Small intestine (tissue), 7 donors: ENCODE results near the gene RNF149. TPM values are rescaled to one million over a fixed set of nuclear protein-coding genes. Genes with fewer than 3 reads are reported as not detected.
"Not testable (repeated sequence)": the region's sequence is repeated elsewhere in the genome, so short reads cannot be mapped to it uniquely, and the experiment has no call there.

ENCODE experiments used
- DNase-seq, 2 donors: peaks; one replicate each; pipeline versions ENCODE4 v3.0.0 to v3.0.0-alpha.2; 2013
- FAIRE-seq: peaks from 2 replicates; lab custom pipeline; 2012; peaks lifted over from hg19 to GRCh38; lab: Jason Lieb, UNC
- H3K27ac ChIP-seq, 3 donors: one replicate each; pipeline ENCODE4 v1.5.1; 2013; ENCODE audit warnings: low read length in 2 of 3, mild to moderate bottlenecking in 2 of 3, control low read depth in 1 of 3, inconsistent platforms in 1 of 3, low read depth in 1 of 3, moderate library complexity in 1 of 3
- H3K27me3 ChIP-seq, 3 donors: one replicate each; pipeline ENCODE4 v1.6.1; 2013; ENCODE audit warnings: low read length in 3 of 3, inconsistent platforms in 1 of 3; ENCODE audit not compliant: control insufficient read depth in 3 of 3, insufficient read depth in 3 of 3
- H3K36me3 ChIP-seq, 3 donors: one replicate each; pipeline ENCODE4 v1.6.1; 2013; ENCODE audit warnings: low read length in 3 of 3, inconsistent platforms in 1 of 3, low read depth in 1 of 3, mild to moderate bottlenecking in 1 of 3, moderate library complexity in 1 of 3; ENCODE audit not compliant: control insufficient read depth in 3 of 3, insufficient read depth in 2 of 3
- H3K4me1 ChIP-seq, 3 donors: one replicate each; pipeline ENCODE4 v1.6.1; 2013; ENCODE audit warnings: low read length in 2 of 3, inconsistent platforms in 1 of 3, low read depth in 1 of 3, mild to moderate bottlenecking in 1 of 3, moderate library complexity in 1 of 3; ENCODE audit not compliant: control insufficient read depth in 3 of 3, insufficient read depth in 2 of 3
- H3K4me3 ChIP-seq, 3 donors: one replicate each; pipeline ENCODE4 v1.5.1; 2013; ENCODE audit warnings: low read length in 3 of 3, control low read depth in 1 of 3, inconsistent platforms in 1 of 3, low read depth in 1 of 3, mild to moderate bottlenecking in 1 of 3, moderate library complexity in 1 of 3
- H3K9me3 ChIP-seq, 2 donors: one replicate each; pipeline ENCODE4 v1.6.1; 2013; ENCODE audit warnings: low read depth in 1 of 2, low read length in 1 of 2; ENCODE audit not compliant: control insufficient read depth in 2 of 2, insufficient read depth in 1 of 2
- WGBS, 3 donors: extraction: QIAGEN DNeasy Blood & Tissue Kit; methylation state at CpG; one replicate each; pipeline ENCODE4 v1.1.7; 2013; 5-methylcytosine and 5-hydroxymethylcytosine counted together
- polyA plus RNA-seq, 4 donors: library from polyadenylated mRNA; stranded (reverse) in 3 of 4; unstranded in 1 of 4; fragments of 200-250 nt in 3 of 4; fragments of 120-200 nt in 1 of 4; gene quantifications; one replicate each; pipeline versions ENCODE4 v1.2.1 to v1.2.3, GENCODE V29; 2013
- donor health status: healthy with polysubstance abuse.
- donor health status: control.
- donor health status: control.
- donor health status: Bipolar disorder and iron deficiency.
- donor health status: healthy.

RNF149 gene
- polyA plus RNA-seq, 4 donors: 23.0 to 68.0 (median 28.5) TPM

GRCh38 chr2:101327863-101328394 is 19.4 kb upstream of the RNF149 start:
- peak in 1 of 2 donors; percentile 61 for DNase-seq
- 16 to 48% (median 34%) methylated on average over 5 of the region's 5 CpGs for WGBS, 3 donors
- Histone ChIP-seq H3K9me3 (no peaks in the 10 kb centered on the region), H3K27me3 (no peaks in the 10 kb centered on the region), H3K4me3 (no peak overlapping the region), H3K27ac (peak overlapping the region in 1 of 3 donors; percentile 83), H3K4me1 (peaks cover 2 to 29% (median 23%) of the 10 kb centered on the region in 3 donors), H3K36me3 (no peaks in the 10 kb centered on the region)
- FAIRE-seq: no peak

- no peaks in the 10 kb centered on the region for H3K27me3 ChIP-seq
- no peaks in the 10 kb centered on the region for H3K36me3 ChIP-seq
- no peak for FAIRE-seq
- no peak overlapping the region for H3K27ac ChIP-seq
- H3K4me1 ChIP-seq: peaks cover 2 to 23% (median 17%) of the 10 kb centered on the region in 3 donors
- WGBS, 3 donors: 90 to 100% (median 96%) methylated on average over 1 of the region's 1 CpG
- DNase-seq: no peak
- H3K9me3 ChIP-seq: no peaks in the 10 kb centered on the region
- no peak overlapping the region for H3K4me3 ChIP-seq
These were observed 16.9 kb upstream of the RNF149 start for GRCh38 chr2:101325425-101325824.

DNA sequence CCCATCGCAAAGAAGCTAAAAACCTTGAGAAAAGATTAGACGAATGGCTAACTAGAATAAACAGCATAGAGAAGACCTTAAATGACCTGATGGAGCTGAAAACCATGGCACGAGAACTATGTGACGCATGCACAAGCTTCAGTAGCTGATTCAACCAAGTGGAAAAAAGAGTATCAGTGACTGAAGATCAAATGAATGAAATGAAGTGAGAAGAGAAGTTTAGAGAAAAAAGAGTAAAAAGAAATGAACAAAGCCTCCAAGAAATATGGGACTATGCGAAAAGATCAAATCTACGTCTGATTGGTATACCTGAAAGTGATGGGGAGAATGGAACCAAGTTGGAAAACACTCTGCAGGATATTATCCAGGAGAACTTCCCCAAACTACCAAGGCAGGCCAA is 8.1 kb upstream of the RNF149 start:
- not testable (repeated sequence) for H3K27me3 ChIP-seq, H3K4me3 ChIP-seq, DNase-seq, H3K36me3 ChIP-seq, H3K27ac ChIP-seq, H3K4me1 ChIP-seq, FAIRE-seq, H3K9me3 ChIP-seq
- 88 to 91% (median 90%) methylated on average over 5 to 6 of the region's 6 CpGs for WGBS, 3 donors

GRCh38 chr2:101311696-101312017 is 3.2 kb upstream of the RNF149 start:
- Histone ChIP-seq H3K36me3 (no peaks in the 10 kb centered on the region), H3K27me3 (no peaks in the 10 kb centered on the region), H3K9me3 (no peaks in the 10 kb centered on the region), H3K27ac (no peak overlapping the region), H3K4me1 (peaks cover 4 to 18% (median 9%) of the 10 kb centered on the region in 3 donors), H3K4me3 (no peak overlapping the region)
- WGBS, 3 donors: 27 to 51% (median 28%) methylated on average over 3 of the region's 3 CpGs
- DNase-seq (no peak), FAIRE-seq (no peak)

GRCh38 chr2:101310834-101311695 is 2.6 kb upstream of the RNF149 start:
- Histone ChIP-seq H3K9me3 (no peaks in the 10 kb centered on the region), H3K27ac (peak overlapping the region; percentile 30 to 71 (median 32)), H3K36me3 (no peaks in the 10 kb centered on the region), H3K4me3 (no peak overlapping the region), H3K27me3 (no peaks in the 10 kb centered on the region), H3K4me1 (peaks cover 8 to 23% (median 9%) of the 10 kb centered on the region in 3 donors)
- FAIRE-seq (no peak), DNase-seq (peak; percentile 64 to 76)
- WGBS, 3 donors: 30 to 63% (median 42%) methylated on average over 7 of the region's 7 CpGs

GRCh38 chr2:101310090-101310833 is 1.8 kb upstream of the RNF149 start:
- Histone ChIP-seq H3K27ac (peak overlapping the region; percentile 30 to 71 (median 32)), H3K4me3 (no peak overlapping the region), H3K27me3 (no peaks in the 10 kb centered on the region), H3K4me1 (peaks cover 9 to 23% (median 13%) of the 10 kb centered on the region in 3 donors), H3K36me3 (no peaks in the 10 kb centered on the region), H3K9me3 (no peaks in the 10 kb centered on the region)
- WGBS, 3 donors: 50 to 73% (median 67%) methylated on average over 10 of the region's 10 CpGs
- peak in 1 of 2 donors; percentile 54 for DNase-seq
- FAIRE-seq: no peak

DNA sequence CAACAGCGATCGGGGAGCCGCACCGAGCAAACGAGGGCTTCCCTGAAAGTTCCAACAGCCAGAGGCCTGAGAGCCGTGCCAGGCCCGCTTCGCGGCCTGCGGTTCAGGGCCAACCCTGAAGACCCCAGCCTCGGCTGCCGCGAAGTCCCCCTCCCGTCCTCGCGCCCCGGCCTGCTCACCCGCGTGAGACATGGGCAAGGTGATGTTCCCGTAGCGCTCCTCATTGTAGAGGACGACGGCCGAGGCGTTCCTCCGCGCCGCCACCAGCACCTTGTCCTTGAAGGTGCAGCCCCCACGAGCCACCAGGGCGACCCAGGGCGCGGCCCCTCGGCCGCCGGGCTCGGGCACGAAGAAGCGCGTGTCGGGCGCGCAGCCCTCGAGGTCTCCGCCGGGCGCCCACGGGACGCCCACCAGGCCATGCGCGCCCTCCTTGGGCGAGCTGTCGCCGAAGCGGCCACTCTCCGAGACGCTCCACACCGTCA is 510 bp downstream of the RNF149 start:
- peaks cover 9 to 23% (median 19%) of the 10 kb centered on the region in 3 donors for H3K4me1 ChIP-seq
- DNase-seq (peak; percentile 34 to 77), FAIRE-seq (no peak)
- peak overlapping the region; percentile 77 to 97 (median 85) for H3K27ac ChIP-seq
- H3K36me3 ChIP-seq: peaks cover 0 to 2% (median 0%) of the 10 kb centered on the region in 3 donors
- H3K27me3 ChIP-seq: no peaks in the 10 kb centered on the region
- H3K9me3 ChIP-seq: no peaks in the 10 kb centered on the region
- 0% methylated on average over 52 to 57 of the region's 57 CpGs for WGBS, 3 donors
- peak overlapping the region; percentile 80 to 91 (median 82) for H3K4me3 ChIP-seq

DNA sequence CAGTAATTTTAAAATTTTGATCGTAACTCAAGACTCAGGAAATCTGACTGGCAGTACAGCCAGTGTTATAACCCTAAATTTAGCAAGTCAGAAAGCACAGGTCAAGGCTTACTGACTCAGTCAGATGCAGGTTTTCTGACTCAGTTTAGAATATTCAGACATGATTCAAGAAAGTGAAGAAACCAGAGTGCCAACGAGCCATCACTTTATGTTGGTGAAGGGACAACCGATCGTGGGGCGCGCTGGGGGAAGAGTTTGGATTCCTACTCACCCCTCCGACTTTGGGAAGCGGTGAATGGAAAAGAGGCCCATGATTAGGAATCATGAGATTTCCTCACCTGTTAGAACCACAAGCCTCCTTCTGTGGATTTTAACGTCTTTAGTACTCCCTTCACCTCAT is 998 bp downstream of the RNF149 start:
- FAIRE-seq (no peak), DNase-seq (no peak)
- no peaks in the 10 kb centered on the region for H3K27me3 ChIP-seq
- 5 to 24% (median 6%) methylated on average over 9 of the region's 9 CpGs for WGBS, 3 donors
- peak overlapping the region; percentile 77 to 97 (median 85) for H3K27ac ChIP-seq
- peak overlapping the region; percentile 80 to 91 (median 82) for H3K4me3 ChIP-seq
- no peaks in the 10 kb centered on the region for H3K9me3 ChIP-seq
- H3K4me1 ChIP-seq: peaks cover 9 to 23% (median 21%) of the 10 kb centered on the region in 3 donors
- H3K36me3 ChIP-seq: peaks cover 0 to 6% (median 0%) of the 10 kb centered on the region in 3 donors
